Measurements from ENCODE around the gene RAD18. TPM values are rescaled to one million over a fixed set of nuclear protein-coding genes. Genes with fewer than 3 reads are reported as not detected.

RAD18 gene
- total and polyA plus RNA-seq, 9 of the 15 experiments (the other 6 are each of a cell fraction or from before 2014, with no cell fraction given): 19.2 to 49.4 (median 34.4) TPM

DNA sequence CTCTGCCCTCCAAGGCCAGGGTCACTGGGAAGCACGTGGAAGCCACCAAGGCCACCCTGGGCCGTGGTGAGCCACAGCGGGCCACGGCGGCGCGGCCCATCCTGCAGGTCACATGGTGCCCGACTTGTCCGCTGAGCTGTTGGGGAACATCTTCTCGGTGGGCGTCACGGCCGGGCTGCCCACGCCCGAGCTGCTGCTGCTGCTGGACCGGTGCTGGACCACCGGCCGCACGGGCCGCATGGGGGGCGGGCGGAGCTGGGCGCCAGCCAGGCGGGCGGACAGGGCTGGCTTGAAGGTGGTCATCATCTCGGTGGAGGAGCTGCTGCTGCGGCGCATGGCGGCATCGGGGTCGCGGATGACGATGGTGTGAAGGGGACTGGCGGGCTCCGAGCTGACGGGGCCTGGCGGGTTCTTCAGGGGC lies 22.1 kb upstream of the RAD18 start:
- intact Hi-C loops (cut with micrococcal nuclease) (loop anchor here (10.0 kb wide), 1 partner anchor 499 kb away; no protein-coding TSS in a partner anchor), in situ Hi-C loops (cut with MboI) (no loop called here)
- H3K9me1 ChIP-seq (ENCODE audit: control insufficient read depth, insufficient read depth, low read length): no peaks in the 10 kb centered on the region
- no peaks in the 10 kb centered on the region for H3K36me3 ChIP-seq (ENCODE audit: control insufficient read depth, insufficient read depth, low read length)
- TF ChIP-seq KAT2B (IDR thresholded peaks at IDR 0.05; ENCODE audit: low read depth, low read length) (no peak), LEF1 (IDR thresholded peaks at IDR 0.05) (no peak), HIVEP1 (CRISPR knock-in tag; IDR thresholded peaks at IDR 0.05) (no peak), CHD2 (IDR thresholded peaks at IDR 0.05; ENCODE audit: low read depth, low read length) (no peak), NFATC3 (IDR thresholded peaks at IDR 0.05) (no peak), PHF21A (IDR thresholded peaks at IDR 0.05; ENCODE audit: borderline replicate concordance, low read depth) (no peak), ZNF184 (CRISPR knock-in tag; IDR thresholded peaks at IDR 0.05) (no peak), TBL1XR1 (IDR thresholded peaks at IDR 0.05; ENCODE audit: low read length in 2 of 2) (no peak), SUPT5H (IDR thresholded peaks at IDR 0.05) (no peak), RUNX1 (IDR thresholded peaks at IDR 0.05; ENCODE audit: low read depth) (no peak), GABPB1 (CRISPR knock-in tag; IDR thresholded peaks at IDR 0.05) (no peak), ZFPM2 (CRISPR knock-in tag; IDR thresholded peaks at IDR 0.05) (no peak), HDAC2 (IDR thresholded peaks at IDR 0.05) (no peak), ETV1 (tag; conservative IDR thresholded peaks at IDR 0.05; ENCODE audit: low read depth) (no peak), YBX1 (IDR thresholded peaks at IDR 0.05) (no peak), BRF1 (IDR thresholded peaks at IDR 0.05; ENCODE audit: borderline replicate concordance, extremely low read depth, insufficient read length) (no peak)
- TF ChIP-seq, protein P1, sequence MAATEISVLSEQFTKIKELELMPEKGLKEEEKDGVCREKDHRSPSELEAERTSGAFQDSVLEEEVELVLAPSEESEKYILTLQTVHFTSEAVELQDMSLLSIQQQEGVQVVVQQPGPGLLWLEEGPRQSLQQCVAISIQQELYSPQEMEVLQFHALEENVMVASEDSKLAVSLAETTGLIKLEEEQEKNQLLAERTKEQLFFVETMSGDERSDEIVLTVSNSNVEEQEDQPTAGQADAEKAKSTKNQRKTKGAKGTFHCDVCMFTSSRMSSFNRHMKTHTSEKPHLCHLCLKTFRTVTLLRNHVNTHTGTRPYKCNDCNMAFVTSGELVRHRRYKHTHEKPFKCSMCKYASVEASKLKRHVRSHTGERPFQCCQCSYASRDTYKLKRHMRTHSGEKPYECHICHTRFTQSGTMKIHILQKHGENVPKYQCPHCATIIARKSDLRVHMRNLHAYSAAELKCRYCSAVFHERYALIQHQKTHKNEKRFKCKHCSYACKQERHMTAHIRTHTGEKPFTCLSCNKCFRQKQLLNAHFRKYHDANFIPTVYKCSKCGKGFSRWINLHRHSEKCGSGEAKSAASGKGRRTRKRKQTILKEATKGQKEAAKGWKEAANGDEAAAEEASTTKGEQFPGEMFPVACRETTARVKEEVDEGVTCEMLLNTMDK (IDR thresholded peaks at IDR 0.05; ENCODE audit: borderline replicate concordance, insufficient read depth, low read depth, low read length, poor library complexity, severe bottlenecking): no peak
- TF ChIP-seq, protein P2, sequence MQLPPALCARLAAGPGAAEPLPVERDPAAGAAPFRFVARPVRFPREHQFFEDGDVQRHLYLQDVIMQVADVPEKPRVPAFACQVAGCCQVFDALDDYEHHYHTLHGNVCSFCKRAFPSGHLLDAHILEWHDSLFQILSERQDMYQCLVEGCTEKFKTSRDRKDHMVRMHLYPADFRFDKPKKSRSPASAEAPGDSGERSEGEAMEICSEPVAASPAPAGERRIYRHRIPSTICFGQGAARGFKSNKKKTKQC (CRISPR knock-in tag; IDR thresholded peaks at IDR 0.05): no peak
- no peak for ATAC-seq
- H3K27ac ChIP-seq (ENCODE audit: extremely low read depth, low read depth, low read length): no peak overlapping the region
- no peak for DNase-seq (ENCODE audit: extremely low read depth in 1 of 4, low spot score in 3 of 4)
- FAIRE-seq: no peak
- no peaks in the 10 kb centered on the region for H4K20me1 ChIP-seq (replicated peaks; ENCODE audit: control insufficient read depth, insufficient read depth, low read length)
- peak overlapping the region in 1 of 2 experiments; percentile 59; a peak in 1 of 4 replicates for H3K9ac ChIP-seq (ENCODE audit: insufficient read depth in 1 of 2, low read depth in 2 of 2, low read length in 2 of 2)
- no peak overlapping the region for H3K4me2 ChIP-seq (ENCODE audit: insufficient read depth, low read length)
- H3K27me3 ChIP-seq (ENCODE audit: control insufficient read depth in 2 of 2, insufficient read depth in 2 of 2, low read length in 2 of 2): peaks cover 54 to 84% of the 10 kb centered on the region in 2 experiments
- no peak overlapping the region for H2AFZ ChIP-seq (ENCODE audit: low read depth, low read length)
- H3K4me1 ChIP-seq (replicated peaks in 1 of 2; ENCODE audit: control insufficient read depth in 2 of 2, insufficient read depth in 2 of 2, low read length in 2 of 2): peaks cover 0 to 8% of the 10 kb centered on the region in 2 experiments; a peak in 2 of 5 replicates
- 10% methylated on average over 34 of the region's 37 CpGs for WGBS (ENCODE audit: insufficient coverage, low coverage, missing lambda C conversion rate)
- ChIA-PET CTCF (ENCODE audit: low intra/inter-chr PET ratio) (no interaction called here), POLR2A (interaction anchor here (0.7 to 1.4 kb wide), 4 partner anchors 8 to 1447 kb away, joined by 3 to 4 read pairs (median 4); no protein-coding TSS in a partner anchor)
- H3K9me3 ChIP-seq (replicated peaks; ENCODE audit: control insufficient read depth, insufficient read depth, low read depth, low read length): peaks cover 6% of the 10 kb centered on the region
- no peak overlapping the region for H3K4me3 ChIP-seq
- no peaks in the 10 kb centered on the region for H3K79me2 ChIP-seq (ENCODE audit: control insufficient read depth, insufficient read depth, low read length)
- no TSS peak for BruUV-seq (replicated peaks)
